K562 (cell line): Measurements from ENCODE around the gene NOSIP. TPM values are rescaled to one million over a fixed set of nuclear protein-coding genes. Genes with fewer than 3 reads are reported as not detected.

ENCODE experiments used
- BCOR ChIP-seq: fragments of 450-650 bp; IDR thresholded peaks from 2 replicates; pipeline ENCODE4 v1.6.1; 2016
- CSDE1 ChIP-seq, 2 experiments: fragments of 450-650 bp; IDR thresholded peaks; 2 replicates each; pipeline ENCODE4 v1.6.1; 2016; ENCODE audit warnings: mild to moderate bottlenecking in 1 of 2
- GTF2E2 ChIP-seq: fragments of 200-800 bp; sonication (Bioruptor generic); IDR thresholded peaks from 2 replicates; pipeline ENCODE4 v1.6.1; 2016; ENCODE audit warnings: missing genetic modification characterization, missing compliant biosample characterization
- NCOA4 ChIP-seq: fragments of 450-650 bp; IDR thresholded peaks from 2 replicates; pipeline ENCODE4 v1.6.1; 2018; ENCODE audit warnings: mild to moderate bottlenecking; ENCODE audit not compliant: partially characterized antibody
- NFYB ChIP-seq: IDR thresholded peaks from 2 replicates; pipeline ENCODE4 v1.6.1; 2011; ENCODE audit warnings: mild to moderate bottlenecking, moderate library complexity; ENCODE audit not compliant: insufficient read length; ENCODE audit errors: extremely low read depth
- NONO ChIP-seq, 2 experiments: fragments of 200-400 bp in 1 of 2; fragments of 450-650 bp in 1 of 2; formaldehyde crosslinking in 1 of 2; IDR thresholded peaks; 2 replicates each; pipeline ENCODE4 v1.6.1; 2017; ENCODE audit warnings: low read depth in 2 of 2, mild to moderate bottlenecking in 2 of 2, moderate library complexity in 2 of 2, low read length in 1 of 2
- POLR2A ChIP-seq: fragments of 450-650 bp; conservative IDR thresholded peaks from 2 replicates; pipeline ENCODE4 v1.6.1; 2016
- PYGO2 ChIP-seq: fragments of 450-650 bp; IDR thresholded peaks from 2 replicates; pipeline ENCODE4 v1.6.1; 2016; ENCODE audit warnings: mild to moderate bottlenecking, missing genetic modification characterization, moderate library complexity, missing compliant biosample characterization
- SPI1 ChIP-seq: IDR thresholded peaks from 2 replicates; pipeline ENCODE4 v1.6.1; 2011; ENCODE audit warnings: low read depth, low read length, control low read depth, borderline replicate concordance
- ZFPM2 ChIP-seq: fragments of 250-450 bp; sonication (Bioruptor Pico); IDR thresholded peaks from 2 replicates; pipeline ENCODE4 v1.5.1; 2022; ENCODE audit warnings: mild to moderate bottlenecking
- ZNF12 ChIP-seq: sonication (generic); formaldehyde crosslinking; IDR thresholded peaks from 2 replicates; pipeline ENCODE4 v1.4.0; 2020; ENCODE audit warnings: mild to moderate bottlenecking, missing genetic modification reagents
- ZSCAN32 ChIP-seq: fragments of 450-650 bp; formaldehyde crosslinking; IDR thresholded peaks from 2 replicates; pipeline ENCODE4 v1.4.0; 2020; ENCODE audit warnings: mild to moderate bottlenecking, moderate library complexity
- polyA plus RNA-seq, 8 experiments: library from polyadenylated mRNA; depleted of rRNA in 4 of 8; stranded (reverse) in 5 of 8; unstranded in 3 of 8; fragments of >200 nt; fragmentation: Nextera tagmentation in 2 of 8; fragmentation: Illumina TruSeq in 1 of 8; extraction: Ambion mirVana in 2 of 8; extraction: Trizol in 1 of 8; gene quantifications; 2 replicates each; pipeline versions ENCODE4 v1.2.1 to v1.2.3, GENCODE V29; 2011 to 2014; ENCODE audit warnings: inconsistent platforms in 1 of 8, missing spikeins in 1 of 8
- total RNA-seq, 7 experiments: library from RNA; depleted of rRNA in 6 of 7; stranded (reverse); fragments of >200 nt in 6 of 7; fragmentation: Illumina TruSeq in 2 of 7; extraction: Trizol in 2 of 7; gene quantifications; 2 replicates each; pipeline versions ENCODE4 v1.2.1 to v1.2.3, GENCODE V29; 2011 to 2021; ENCODE audit warnings: low replicate concordance in 1 of 7
- TF ChIP-seq, protein P1 (sequence below): fragments of 450-650 bp; IDR thresholded peaks from 2 replicates; pipeline ENCODE4 v1.6.1; 2016; ENCODE audit warnings: low read depth
- TF ChIP-seq, protein P2 (sequence below): fragments of 450-650 bp; IDR thresholded peaks from 2 replicates; pipeline ENCODE4 v1.6.1; 2016; ENCODE audit warnings: antibody characterized with exemption
- TF ChIP-seq, protein P3 (sequence below): fragments of 450-650 bp; conservative IDR thresholded peaks from 2 replicates; pipeline ENCODE4 v1.6.1; 2016; ENCODE audit warnings: missing genetic modification characterization, low read depth, mild to moderate bottlenecking, missing compliant biosample characterization, moderate library complexity
- TF ChIP-seq, protein P4 (sequence below): IDR thresholded peaks from 2 replicates; pipeline ENCODE4 v1.6.1; 2014; ENCODE audit warnings: antibody characterized with exemption

The NOSIP gene
- total and polyA plus RNA-seq, 9 of the 15 experiments (the other 6 are each of a cell fraction or from before 2014, with no cell fraction given) = 14.4 to 153 (median 79.9) TPM

DNA sequence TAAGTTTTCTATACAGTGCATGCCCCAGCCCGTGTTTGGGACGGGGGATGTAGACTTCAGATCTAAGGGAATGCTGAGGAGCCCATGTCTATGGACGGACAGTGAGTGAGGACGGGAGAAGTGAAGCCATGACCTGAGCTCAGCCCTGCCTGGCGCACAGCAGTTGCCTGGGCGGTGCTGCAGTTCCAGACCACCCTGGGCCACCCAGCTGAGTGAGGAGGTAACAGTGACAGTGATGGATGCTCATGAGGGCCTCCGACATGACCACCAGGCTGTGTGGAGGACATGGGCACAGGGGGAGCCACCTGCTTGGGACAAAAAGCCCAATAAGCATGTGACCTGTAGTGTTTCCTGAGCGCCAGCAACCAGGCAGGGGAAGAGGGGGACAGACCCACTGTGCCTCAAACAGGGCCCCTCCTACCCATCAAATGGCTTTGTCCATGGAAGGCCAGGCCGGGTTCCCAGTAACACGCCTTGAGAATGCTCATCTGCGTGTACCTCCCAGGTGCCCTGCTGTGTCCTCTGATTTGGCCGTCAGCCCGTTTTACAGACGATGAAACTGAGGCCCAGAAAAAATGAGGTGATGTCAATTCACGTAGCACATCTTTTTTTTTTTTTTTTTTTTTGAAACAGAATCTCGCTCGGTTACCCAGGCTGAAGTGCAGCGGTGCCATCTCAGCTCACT lies 22.6 kb downstream of the NOSIP start (continued):
- TF ChIP-seq, protein P1, sequence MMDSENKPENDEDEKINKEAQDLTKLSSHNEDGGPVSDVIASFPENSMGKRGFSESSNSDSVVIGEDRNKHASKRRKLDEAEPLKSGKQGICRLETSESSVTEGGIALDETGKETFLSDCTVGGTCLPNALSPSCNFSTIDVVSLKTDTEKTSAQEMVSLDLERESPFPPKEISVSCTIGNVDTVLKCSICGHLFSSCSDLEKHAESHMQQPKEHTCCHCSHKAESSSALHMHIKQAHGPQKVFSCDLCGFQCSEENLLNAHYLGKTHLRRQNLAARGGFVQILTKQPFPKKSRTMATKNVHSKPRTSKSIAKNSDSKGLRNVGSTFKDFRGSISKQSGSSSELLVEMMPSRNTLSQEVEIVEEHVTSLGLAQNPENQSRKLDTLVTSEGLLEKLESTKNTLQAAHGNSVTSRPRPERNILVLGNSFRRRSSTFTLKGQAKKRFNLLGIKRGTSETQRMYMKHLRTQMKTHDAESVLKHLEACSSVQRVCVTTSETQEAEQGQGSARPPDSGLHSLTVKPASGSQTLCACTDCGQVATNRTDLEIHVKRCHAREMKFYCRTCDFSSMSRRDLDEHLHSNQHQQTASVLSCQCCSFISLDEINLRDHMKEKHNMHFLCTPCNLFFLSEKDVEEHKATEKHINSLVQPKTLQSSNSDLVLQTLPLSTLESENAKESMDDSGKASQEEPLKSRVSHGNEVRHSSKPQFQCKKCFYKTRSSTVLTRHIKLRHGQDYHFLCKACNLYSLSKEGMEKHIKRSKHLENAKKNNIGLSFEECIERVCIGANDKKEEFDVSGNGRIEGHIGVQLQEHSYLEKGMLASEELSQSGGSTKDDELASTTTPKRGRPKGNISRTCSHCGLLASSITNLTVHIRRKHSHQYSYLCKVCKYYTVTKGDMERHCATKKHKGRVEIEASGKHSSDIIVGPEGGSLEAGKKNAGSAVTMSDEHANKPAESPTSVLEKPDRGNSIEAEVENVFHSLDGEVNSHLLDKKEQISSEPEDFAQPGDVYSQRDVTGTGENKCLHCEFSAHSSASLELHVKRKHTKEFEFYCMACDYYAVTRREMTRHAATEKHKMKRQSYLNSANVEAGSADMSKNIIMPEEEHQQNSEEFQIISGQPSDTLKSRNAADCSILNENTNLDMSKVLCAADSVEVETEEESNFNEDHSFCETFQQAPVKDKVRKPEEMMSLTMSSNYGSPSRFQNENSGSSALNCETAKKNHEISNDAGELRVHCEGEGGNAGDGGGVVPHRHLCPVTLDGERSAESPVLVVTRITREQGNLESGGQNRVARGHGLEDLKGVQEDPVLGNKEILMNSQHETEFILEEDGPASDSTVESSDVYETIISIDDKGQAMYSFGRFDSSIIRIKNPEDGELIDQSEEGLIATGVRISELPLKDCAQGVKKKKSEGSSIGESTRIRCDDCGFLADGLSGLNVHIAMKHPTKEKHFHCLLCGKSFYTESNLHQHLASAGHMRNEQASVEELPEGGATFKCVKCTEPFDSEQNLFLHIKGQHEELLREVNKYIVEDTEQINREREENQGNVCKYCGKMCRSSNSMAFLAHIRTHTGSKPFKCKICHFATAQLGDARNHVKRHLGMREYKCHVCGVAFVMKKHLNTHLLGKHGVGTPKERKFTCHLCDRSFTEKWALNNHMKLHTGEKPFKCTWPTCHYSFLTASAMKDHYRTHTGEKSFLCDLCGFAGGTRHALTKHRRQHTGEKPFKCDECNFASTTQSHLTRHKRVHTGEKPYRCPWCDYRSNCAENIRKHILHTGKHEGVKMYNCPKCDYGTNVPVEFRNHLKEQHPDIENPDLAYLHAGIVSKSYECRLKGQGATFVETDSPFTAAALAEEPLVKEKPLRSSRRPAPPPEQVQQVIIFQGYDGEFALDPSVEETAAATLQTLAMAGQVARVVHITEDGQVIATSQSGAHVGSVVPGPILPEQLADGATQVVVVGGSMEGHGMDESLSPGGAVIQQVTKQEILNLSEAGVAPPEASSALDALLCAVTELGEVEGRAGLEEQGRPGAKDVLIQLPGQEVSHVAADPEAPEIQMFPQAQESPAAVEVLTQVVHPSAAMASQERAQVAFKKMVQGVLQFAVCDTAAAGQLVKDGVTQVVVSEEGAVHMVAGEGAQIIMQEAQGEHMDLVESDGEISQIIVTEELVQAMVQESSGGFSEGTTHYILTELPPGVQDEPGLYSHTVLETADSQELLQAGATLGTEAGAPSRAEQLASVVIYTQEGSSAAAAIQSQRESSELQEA = no peak
- TF ChIP-seq ZNF12 (no peak), POLR2A (no peak), GTF2E2 (tag) (no peak), CSDE1 (IDR thresholded peaks at IDR 0.05) (no peak), PYGO2 (tag) (no peak), ZSCAN32 (no peak), ZFPM2 (CRISPR knock-in tag) (no peak), BCOR (peak; percentile 83), NCOA4 (no peak), NFYB (no peak), NONO (IDR thresholded peaks at IDR 0.05; ENCODE audit: low read depth in 2 of 2, low read length in 1 of 2) (no peak), SPI1 (no peak)
- TF ChIP-seq, protein P2, sequence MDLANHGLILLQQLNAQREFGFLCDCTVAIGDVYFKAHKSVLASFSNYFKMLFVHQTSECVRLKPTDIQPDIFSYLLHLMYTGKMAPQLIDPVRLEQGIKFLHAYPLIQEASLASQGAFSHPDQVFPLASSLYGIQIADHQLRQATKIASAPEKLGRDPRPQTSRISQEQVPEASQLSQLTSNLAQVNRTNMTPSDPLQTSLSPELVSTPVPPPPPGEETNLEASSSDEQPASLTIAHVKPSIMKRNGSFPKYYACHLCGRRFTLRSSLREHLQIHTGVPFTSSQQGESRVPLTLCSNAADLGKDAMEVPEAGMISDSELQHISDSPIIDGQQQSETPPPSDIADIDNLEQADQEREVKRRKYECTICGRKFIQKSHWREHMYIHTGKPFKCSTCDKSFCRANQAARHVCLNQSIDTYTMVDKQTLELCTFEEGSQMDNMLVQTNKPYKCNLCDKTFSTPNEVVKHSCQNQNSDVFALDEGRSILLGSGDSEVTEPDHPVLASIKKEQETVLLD = no peak
- TF ChIP-seq, protein P3, sequence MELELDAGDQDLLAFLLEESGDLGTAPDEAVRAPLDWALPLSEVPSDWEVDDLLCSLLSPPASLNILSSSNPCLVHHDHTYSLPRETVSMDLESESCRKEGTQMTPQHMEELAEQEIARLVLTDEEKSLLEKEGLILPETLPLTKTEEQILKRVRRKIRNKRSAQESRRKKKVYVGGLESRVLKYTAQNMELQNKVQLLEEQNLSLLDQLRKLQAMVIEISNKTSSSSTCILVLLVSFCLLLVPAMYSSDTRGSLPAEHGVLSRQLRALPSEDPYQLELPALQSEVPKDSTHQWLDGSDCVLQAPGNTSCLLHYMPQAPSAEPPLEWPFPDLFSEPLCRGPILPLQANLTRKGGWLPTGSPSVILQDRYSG (tag) = no peak
- TF ChIP-seq, protein P4, sequence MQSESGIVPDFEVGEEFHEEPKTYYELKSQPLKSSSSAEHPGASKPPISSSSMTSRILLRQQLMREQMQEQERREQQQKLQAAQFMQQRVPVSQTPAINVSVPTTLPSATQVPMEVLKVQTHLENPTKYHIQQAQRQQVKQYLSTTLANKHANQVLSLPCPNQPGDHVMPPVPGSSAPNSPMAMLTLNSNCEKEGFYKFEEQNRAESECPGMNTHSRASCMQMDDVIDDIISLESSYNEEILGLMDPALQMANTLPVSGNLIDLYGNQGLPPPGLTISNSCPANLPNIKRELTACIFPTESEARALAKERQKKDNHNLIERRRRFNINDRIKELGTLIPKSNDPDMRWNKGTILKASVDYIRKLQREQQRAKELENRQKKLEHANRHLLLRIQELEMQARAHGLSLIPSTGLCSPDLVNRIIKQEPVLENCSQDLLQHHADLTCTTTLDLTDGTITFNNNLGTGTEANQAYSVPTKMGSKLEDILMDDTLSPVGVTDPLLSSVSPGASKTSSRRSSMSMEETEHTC = no peak
